Thyroid gland (tissue), 4 donors: ENCODE measurements around the gene MAGI1.

Experiments
- POLR2A ChIP-seq, 2 donors: fragments of 450-650 bp; IDR thresholded peaks; one replicate each; pipeline ENCODE4 v1.6.1; 2017; ENCODE audit warnings: antibody characterized with exemption in 2 of 2, mild to moderate bottlenecking in 2 of 2, moderate library complexity in 1 of 2
- TF ChIP-seq, protein P1 (sequence below), 6 experiments: fragments of 200-600 bp in 3 of 6; fragments of 450-650 bp in 3 of 6; sonication (generic) in 3 of 6; IDR thresholded peaks; one replicate each; pipeline ENCODE4 v1.5.1; 2016 to 2019; ENCODE audit warnings: antibody characterized with exemption in 6 of 6, mild to moderate bottlenecking in 2 of 6, inconsistent platforms in 1 of 6, moderate library complexity in 1 of 6

DNA sequence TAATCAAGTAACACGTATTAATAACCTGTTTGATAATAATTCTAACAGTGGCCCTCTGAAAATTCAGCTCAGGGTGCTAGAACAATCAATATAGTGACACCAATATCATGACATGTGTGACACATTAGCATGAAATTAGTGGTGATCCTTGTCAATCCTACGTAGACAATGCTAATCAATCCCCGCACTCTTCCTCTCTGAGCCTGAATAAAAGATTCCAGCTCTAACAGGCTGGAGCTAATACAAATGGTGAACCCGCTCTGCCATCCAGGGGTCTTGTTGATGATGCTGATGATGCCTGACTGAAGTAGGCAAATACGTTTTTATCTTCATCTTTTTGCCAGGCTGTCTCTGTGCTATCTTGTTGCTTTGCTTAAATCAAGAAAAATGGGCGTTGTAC lies 462.5 kb downstream of the MAGI1 start:
- TF ChIP-seq, protein P1, sequence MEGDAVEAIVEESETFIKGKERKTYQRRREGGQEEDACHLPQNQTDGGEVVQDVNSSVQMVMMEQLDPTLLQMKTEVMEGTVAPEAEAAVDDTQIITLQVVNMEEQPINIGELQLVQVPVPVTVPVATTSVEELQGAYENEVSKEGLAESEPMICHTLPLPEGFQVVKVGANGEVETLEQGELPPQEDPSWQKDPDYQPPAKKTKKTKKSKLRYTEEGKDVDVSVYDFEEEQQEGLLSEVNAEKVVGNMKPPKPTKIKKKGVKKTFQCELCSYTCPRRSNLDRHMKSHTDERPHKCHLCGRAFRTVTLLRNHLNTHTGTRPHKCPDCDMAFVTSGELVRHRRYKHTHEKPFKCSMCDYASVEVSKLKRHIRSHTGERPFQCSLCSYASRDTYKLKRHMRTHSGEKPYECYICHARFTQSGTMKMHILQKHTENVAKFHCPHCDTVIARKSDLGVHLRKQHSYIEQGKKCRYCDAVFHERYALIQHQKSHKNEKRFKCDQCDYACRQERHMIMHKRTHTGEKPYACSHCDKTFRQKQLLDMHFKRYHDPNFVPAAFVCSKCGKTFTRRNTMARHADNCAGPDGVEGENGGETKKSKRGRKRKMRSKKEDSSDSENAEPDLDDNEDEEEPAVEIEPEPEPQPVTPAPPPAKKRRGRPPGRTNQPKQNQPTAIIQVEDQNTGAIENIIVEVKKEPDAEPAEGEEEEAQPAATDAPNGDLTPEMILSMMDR (IDR thresholded peaks at IDR 0.05), result no peak
- no peak for TF ChIP-seq POLR2A (IDR thresholded peaks at IDR 0.05)
